ENCODE measurements around the gene TM4SF20. TPM values are rescaled to one million over a fixed set of nuclear protein-coding genes. Genes with fewer than 3 reads are reported as not detected.
"Not testable (repeated sequence)": the region's sequence is repeated elsewhere in the genome, so short reads cannot be mapped to it uniquely, and the experiment has no call there.

The TM4SF20 gene
- total RNA-seq, 1 donor from 2014 or later = not detected

DNA sequence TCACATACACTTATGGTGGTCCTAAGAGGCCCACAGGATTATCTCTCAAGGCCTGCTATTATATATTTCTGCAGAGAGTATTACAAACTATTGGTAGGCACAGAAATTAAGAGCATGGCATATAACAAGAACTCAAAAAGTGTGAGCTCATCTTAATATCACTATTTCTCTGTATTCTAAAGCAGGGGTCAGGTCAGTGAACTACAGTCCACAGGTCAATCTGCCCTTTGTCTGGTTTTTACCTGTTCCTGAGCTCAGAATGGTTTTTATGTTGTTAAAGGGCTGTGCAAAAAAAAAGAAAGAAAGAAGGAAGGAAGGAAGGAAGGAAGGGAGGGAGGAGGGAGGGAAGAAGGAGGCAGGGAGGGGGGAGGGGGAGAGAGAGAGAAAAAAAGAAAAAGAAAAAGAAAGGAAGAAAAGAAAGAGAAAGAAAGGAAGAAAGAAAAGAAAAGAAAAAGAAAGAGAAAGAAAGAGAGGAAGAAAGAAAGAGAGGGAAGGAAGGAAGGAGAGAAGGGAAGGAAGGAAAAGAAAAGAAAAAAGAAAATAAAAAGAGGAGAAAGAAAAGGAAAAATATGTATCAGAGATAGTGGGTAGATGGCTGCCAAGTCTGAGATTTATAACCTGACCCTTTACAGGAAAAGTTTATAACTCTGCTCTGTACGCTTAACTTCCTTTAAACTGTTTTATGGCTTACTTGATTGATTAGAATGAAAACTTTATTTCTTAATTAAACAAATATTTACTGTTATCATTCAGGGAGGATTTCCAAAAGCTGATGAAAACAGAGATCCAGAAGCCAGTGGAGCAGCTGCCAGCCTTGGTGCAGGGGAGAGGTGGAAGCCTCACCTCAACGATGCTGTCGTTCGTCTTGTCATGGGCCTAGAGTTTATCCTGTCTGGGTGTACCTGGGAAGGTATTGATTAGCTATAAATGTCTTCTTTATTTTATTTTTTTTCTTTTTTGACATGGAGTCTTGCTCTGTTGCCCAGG lies 19.9 kb upstream of the TM4SF20 start:
- DNase-seq (ENCODE audit: low spot score) = no peak

DNA sequence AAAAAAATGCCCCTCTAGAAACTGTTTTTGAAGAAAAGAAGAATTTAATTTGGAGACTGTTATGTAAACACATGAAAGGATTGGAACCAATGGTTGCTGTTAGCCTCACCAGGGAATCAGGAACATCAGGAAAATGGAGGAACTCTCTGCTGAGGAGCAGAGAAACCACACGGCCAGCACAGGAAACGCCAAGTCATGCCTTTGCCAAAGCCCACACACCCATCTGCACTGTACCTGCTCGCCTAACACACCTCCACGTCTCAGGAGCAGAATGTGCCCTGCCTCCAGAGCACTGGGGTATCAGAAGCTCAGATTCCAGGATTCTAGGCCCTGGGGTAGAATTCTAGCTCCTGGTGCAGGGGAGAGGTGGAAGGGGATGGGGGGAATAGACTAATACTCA lies 18.5 kb upstream of the TM4SF20 start:
- no peak for DNase-seq (ENCODE audit: low spot score)

DNA sequence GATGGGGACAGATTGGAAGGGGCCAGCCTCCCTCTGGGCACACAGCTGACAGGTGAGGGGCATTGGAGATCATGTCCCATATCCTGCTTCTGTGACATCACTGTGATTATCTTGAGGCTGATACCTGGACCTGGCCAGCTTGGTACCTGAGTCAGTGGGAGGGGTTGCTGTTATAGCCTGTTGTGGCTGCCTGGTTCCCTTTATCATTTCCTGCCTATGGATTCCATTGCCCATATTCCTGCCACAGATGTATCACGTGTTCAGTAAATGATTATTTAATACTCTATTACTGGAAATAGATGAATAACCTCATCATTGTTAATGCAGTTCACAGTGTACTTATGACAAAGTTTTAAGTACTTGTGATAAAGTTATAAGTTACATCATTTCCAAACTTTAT lies 16.4 kb upstream of the TM4SF20 start:
- no peak for DNase-seq (ENCODE audit: low spot score)

DNA sequence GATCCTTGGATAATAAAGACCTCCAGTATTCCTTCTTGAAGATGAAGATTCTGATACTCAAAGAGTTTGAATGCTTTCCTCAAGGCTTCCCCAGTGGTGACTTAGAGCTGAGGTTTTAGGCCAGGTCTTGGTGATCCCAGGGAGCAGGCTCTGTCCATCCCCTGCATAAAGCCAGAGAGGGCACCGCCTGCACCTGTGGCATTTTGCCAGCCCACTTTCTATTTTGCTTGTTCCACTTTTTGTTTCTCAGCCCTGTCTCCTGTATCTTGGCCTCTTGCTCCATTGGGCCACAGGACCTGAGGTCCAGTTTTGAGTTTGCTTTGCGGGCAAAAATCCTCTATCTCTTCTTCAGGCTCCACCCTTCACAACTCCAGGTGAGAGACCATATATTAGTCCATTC lies 15.3 kb upstream of the TM4SF20 start:
- DNase-seq (ENCODE audit: low spot score) = no peak

DNA sequence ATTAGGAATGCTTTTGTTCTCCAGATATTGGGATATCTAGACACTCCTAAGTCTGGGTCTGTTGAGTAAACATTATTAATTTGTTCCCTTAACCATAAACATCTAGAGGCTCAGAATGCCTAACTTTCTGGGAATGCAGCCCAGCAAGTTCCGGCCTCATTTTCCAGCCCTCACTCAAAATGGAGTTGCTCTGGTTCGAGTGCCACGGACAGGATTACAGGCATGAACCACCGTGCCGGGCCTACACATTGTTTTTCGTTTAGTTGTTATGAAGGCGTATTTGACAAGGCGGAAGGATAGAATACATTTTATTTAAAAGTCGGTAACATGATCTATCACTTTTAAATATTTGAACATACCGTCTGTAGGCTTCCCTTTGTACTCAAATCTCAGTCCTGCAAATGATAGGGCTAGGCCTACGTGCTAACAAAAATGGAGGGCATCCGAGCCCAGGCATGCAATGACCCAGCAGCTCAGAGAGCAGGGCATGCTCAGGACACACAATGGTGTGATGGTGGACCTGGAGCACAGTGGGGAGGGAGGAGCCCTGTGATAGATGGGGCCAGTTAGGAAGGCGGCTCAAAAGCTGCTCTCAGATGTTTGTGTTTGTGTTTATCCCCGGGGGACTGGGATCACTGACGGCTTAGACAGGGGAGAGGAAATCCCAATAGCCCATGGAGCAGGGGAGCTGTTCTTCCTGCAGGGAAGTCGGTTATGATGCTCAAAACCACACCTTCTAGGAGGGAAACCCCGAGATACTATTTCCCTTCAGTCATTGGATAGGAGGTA lies 11.6 kb upstream of the TM4SF20 start:
- DNase-seq (ENCODE audit: low spot score) = no peak

DNA sequence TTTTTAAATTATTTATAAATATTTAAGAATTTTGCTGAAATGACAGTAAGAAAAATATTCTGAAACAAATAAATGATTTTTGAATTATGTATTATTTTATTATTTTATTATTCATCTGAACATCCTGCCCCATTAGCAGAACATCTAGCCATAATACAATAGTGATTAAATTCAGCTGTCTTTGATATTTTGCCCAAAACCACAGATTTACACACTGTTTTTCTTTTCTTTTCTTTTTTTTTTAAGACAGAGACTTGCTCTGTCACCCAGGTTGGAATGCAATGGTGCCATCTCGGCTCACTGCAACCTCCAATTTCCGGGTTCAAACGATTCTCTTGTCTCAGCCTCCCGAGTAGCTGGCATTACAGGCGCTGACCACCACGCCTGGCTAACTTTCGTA lies 10.6 kb upstream of the TM4SF20 start:
- DNase-seq (ENCODE audit: low spot score) = no peak

DNA sequence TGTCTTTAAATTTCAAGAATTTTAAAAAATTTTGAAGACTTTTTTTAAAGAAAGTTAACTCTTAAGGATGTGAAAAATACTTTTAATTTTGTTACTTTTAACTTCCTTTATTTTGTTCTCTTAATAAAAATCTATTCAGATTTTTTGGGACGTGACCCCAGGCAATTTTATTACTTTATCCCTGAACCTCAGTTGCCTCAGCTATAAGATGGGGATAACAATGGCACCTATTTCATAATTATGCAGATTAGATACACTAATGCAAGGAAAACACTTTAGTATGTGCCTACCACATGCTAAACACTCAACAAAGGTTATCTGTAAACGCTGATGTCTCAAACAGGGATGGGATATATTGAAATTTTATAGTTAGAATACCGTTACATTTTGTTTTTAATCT lies 10.1 kb upstream of the TM4SF20 start:
- no peak for DNase-seq (ENCODE audit: low spot score)

DNA sequence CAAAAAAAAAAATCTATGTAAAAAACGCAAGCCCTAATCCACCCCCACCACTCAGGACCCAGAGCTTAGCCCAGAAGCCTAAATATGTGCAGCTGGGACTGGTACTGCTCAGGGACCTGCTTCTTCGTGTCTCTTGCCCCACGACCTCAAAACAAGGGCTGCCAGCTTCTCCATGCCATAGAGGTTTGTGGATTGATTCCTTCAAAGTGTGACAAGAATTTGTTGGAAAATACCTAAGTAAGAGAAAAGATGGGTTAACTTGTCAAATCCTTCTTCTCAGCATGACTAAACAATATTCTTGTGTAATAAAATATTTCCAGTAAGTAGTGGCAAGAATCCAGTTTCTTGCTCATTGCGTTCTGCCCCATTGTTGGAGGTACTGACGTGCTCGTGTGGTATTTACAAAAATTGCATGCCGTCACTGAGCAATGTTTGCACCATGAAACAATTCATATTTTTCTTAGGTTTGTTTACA lies 9.5 kb upstream of the TM4SF20 start:
- DNase-seq (ENCODE audit: low spot score) = no peak

DNA sequence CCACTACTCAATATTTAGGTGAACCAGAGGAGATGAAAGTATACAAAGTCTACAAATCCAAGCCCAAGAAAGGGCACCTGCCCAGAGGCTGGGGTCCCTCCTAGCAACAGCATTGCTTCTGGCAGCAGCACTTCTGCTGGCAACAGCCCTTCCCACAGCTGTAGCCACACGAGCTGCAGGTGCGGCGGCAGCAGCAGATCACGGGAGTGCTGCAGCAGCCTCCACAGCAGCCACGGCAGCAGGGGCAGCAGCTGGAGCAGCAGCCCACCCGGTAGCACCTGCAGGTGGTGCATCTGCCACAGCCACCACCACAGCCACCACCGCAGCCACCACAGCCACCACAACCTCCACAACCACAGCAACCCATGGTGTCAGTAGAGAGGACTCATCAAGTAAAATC lies 8.5 kb upstream of the TM4SF20 start, which contains the start of gene SCYGR1:
Gene SCYGR1 (minus strand): TSS at position 367 of the 400 bp plus-strand sequence. CDS start 0 bp downstream, at position 367.
- DNase-seq (ENCODE audit: low spot score) = not testable (repeated sequence)

DNA sequence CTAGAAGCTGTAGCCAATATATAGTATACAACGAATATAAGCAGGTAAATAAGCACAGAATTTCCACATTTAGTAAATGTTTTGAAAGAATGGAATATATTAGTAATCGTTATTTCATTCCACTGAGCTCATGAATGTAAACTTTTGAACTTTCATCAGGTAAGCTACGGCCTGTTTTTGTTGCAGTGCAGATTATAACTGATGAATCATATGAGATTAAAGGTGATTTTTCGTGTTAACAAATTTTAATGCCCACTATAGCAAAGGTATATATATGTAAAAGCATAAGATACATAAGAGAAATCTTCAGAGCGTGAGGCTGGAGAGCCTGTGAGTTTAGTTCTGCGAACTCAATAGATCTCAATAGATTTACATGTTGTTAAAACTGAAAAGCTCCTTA lies 7.5 kb upstream of the TM4SF20 start:
- no peak for DNase-seq (ENCODE audit: low spot score)

DNA sequence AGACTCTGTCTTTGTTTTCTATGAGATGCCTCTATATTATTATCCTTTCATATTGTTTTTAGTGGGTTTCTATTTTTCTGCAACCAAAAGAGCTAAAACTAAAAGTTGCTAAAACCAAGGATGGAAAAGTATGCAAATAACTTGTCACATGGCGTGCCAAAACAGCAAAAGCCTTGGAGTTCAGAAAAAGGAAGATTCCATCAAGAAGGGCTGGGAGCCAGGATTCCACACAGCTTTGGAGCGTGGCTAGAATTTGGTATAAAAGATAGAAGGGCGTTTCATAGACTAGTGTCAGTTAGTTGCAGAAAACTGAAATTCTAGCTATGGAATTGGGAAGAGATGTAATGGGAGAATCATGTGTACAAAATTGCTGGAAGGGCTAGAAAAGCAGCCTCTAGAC lies 4.6 kb upstream of the TM4SF20 start:
- no peak for DNase-seq (ENCODE audit: low spot score)

DNA sequence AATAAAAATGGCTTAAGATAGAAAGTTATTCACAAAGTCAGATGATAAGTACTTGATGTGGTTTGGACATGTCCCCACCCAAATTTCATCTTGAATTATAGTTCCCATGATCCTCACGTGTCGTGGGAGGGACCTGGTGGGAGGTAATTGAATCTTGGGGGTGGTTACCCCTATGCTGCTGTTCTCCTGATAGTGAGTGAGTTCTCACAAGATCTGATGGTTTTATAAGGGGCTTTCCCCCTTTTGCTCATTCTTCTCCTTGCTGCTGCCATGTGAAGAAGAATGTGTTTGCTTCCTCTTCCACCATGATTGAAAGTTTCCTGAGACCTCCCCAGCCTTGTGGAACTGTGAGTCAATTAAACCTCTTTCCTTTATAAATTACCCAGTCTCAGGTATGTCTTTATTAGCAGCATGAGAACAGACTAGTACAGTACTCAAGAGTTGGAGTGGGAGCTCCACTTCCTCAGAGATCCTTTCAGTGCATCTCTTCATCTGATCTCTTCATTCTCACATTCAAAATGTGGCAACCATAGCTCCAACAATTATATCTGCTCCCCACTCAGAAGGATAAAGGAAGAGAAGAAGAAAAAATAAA lies 3.2 kb upstream of the TM4SF20 start:
- not testable (repeated sequence) for DNase-seq (ENCODE audit: low spot score)

DNA sequence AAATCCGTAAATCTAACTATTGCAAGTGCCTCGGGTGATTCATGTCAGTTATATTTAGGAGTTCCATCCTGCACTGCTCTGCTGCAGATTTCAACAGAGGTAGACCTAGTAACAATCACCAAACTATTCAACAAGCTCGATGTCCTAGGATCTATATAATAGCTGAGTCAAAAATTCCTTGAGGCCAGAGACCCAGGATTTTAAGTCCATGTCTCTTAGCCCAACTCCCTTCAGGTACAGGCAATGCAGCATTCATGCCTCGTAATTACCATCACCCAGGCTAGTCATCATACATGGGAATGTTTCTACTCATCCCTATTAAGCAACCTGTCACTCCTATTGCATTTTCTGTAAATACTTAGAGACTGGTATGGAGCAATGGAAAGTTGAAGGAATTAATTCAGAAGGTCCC lies 729 bp downstream of the TM4SF20 start:
- no peak for DNase-seq (ENCODE audit: low spot score)

DNA sequence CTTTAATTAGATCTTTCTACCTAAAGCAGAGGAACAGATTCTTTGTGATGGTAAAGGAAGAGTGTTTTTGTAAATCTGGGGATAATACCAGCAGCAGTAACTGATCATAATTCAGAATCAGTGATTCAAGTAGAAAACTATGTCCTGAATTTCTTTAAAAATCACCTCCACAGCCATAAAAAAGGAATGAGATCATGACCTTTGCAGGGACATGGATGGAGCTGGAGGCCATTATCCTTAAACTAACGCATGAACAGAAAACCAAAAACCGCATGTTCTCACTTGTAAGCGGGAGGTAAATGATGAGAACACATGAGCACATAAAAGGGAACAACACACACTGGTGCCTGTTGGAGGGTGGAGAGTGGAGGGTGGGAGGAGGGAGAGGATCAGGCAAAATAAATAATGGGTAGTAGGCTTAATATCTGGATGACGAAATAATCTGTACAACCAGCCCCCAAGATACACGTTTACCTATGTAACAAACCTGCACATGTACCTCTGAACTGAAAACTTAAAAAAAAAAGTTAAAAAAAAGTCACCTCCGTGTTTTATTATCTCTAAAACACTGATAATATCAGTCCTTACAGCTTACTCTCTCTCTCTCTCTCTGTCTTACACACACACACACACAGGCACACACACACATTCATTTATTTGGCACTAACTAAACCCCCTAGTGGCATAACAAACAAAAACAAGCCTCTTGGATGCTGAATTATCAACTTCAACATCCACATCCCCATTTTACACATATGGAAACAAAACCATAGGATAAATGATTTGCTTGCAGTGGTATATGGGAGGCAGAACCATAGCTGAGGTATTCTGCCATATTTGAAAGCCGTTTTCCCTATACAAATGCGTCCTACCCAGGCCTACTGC lies 1.4 kb downstream of the TM4SF20 start:
- no peak for DNase-seq (ENCODE audit: low spot score)

DNA sequence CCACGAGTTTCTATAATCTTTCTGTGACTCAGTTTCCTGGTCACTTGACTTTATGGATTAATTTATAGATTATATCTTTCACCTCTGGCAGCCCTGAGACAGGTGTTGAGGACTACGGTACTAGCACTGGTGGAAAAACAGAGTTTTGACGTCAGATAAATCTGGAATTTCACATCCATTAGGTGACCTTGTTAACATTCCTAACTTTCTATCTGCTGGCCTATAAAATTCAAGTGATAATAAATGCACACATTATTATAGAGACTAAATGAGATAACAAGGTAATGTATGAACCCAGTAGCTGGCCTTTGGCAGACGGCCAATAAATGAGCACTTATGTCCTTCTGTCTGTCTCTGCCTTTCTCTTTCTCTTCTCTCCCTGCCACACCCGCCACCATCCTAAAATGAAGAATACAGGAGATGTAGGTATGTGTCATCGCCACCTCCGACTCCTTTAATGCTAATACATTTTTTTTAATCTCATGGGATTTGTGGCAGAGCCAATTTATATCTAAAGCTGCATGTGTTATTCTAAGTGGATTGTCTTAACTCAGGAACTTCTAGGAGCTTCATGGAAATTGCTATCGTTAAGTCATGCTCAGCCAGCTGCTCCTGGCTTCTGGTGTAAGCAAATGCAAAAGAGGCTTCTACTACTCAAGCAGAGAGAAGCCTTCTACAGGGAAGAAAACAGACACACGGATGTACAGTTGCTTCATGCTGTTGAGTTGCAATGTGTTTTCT lies 2.3 kb downstream of the TM4SF20 start:
- DNase-seq (ENCODE audit: low spot score) = no peak

DNA sequence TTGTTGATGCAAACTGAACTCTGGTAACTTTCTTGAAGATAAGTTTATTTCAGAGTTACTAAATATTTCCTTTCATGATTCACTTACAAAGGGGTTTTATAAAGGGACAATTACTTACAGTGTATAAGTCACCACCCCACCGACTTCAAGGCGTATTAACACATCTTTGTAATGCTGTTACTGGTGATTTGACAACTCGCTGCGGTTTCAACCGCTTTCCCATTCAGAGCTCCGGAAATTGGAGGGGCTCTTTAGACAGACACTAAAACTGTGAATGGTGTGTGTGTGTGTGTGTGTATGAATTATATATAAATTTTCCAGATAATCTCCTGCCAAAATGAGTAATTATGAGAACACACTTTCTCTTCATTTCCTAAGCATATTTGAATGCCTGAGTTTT lies 4.9 kb downstream of the TM4SF20 start:
- DNase-seq (ENCODE audit: low spot score) = no peak

DNA sequence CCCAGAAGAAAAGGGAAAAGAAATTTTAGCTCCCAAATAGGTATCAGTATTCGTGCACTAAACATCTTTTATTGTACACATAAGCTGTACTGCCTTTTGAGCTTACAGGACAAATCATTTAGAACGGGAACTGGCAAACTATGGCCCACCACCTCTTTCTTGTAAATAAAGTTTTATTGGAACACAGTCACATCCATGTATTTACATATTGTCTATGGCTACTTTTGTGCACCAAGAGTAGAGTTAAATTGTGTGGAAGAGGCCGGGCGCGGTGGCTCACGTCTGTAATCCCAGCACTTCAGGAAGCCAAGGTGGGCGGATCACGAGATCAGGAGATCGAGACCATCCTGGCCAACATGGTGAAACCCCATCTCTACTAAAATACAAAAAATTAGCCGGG lies 5.7 kb downstream of the TM4SF20 start:
- no peak for DNase-seq (ENCODE audit: low spot score)

DNA sequence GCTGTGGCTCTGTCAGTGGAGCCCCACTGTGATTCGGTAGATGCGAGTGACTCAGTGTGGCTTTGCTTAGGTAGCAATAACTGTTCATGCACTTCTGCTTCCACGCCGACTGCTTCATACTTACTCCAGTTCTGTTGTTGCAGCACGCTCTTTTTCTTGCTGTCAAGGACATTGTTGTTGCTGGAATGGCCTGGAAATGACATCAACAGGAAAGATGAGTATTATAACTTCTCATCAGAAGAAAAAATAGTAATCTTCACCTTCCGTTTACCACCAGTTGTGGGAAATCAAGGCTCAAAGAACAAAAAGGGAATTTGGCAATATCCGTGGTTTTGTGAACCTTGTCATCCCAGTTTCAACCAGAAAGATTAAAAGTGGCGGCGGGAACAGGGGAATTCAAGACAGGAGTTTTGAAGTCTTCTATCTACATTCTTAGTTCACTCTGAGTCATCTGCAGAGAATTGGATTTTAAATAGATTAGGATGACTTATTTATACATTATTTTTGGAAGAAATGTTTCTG lies 8.3 kb downstream of the TM4SF20 start:
- no peak for DNase-seq (ENCODE audit: low spot score)

DNA sequence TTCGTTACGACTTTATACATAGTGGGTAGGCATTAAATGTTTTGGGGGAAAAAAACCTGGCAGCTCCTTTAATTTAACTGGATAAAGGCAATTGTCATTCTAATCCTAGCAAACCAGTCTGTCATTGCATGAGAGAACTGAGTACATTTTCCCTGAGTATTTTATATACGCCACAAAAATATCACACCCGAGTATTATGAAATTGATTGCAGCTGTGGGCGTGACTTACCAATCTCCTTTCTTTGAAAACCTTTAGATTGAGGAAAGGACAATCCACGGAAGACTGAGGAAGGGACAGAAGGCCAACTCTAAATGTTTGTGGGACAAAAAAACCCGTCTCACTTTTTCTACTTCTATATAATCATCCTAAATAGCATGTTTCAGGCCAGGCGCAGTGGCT lies 9.0 kb downstream of the TM4SF20 start:
- DNase-seq (ENCODE audit: low spot score) = no peak

DNA sequence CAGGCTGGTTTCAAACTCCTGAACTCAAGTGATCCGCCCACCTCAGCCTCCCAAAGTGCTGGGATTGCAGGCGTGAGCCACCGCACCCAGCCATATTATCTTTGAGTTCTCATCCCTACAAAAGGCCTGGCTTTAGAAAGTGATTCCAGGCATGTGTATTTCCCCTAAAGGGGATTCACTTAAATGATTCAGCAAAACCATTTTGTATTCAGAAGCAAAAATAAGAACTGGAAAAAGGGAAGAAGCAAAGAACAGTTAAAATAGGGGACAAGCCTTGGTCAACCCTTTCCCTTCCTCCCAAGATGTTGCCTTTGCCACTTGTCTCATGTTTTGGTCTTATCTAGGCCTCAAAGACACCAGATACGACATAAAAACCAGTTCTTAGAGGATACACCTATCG lies 10.5 kb downstream of the TM4SF20 start:
- no peak for DNase-seq (ENCODE audit: low spot score)
